Measurements from ENCODE around the gene CCR6. TPM values are rescaled to one million over a fixed set of nuclear protein-coding genes. Genes with fewer than 3 reads are reported as not detected.

CCR6 gene
- total RNA-seq, 2 experiments from 2014 or later, result 0.10 to 0.35 TPM

DNA sequence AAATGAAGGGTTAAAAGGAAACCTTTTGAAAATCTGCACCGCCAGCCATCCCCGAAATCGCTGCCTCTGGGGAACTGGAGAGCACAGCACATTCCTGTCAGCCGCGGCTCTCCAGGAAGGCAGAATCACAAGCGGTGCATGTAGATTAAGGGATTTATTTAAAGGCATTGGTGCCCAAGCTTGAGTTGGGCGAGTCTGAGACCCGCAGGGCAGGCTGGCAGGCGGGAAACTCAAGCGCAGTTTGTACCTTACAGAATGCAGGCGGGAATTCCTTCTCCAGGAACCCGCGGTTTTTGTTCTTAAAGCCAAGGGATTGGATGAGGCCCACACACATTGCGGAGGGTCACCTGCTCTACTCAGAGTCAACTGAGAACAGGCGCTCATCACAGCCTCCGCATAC is 24.1 kb downstream of the CCR6 start:
- no TSS peak for BruUV-seq (replicated peaks)
- H3K36me3 ChIP-seq (ENCODE audit: insufficient read depth, low read length), result no peaks in the 10 kb centered on the region
- POLR2A ChIA-PET, result no interaction called here

GRCh38 chr6:167148021-167148420 is 25.1 kb downstream of the CCR6 start:
- no TSS peak for BruUV-seq (replicated peaks)
- intact Hi-C loops (cut with micrococcal nuclease; ENCODE audit: unreplicated experiment), result no loop called here
- CTCF ChIA-PET (ENCODE audit: unreplicated experiment), result no interaction called here
- Histone ChIP-seq H4K20me1 (ENCODE audit: insufficient read depth, low read length) (no peaks in the 10 kb centered on the region), H3K27ac (ENCODE audit: low read depth, low read length, poor library complexity, severe bottlenecking) (no peak overlapping the region), H3K4me2 (ENCODE audit: low read length) (0 out of 2 replicates have a peak overlapping the region, but pooled peaks have one; percentile 9), H3K36me3 (ENCODE audit: insufficient read depth, low read length) (no peaks in the 10 kb centered on the region), H3K9me2 (ENCODE audit: insufficient read depth, low read length) (no peaks in the 10 kb centered on the region), H3K4me3 (ENCODE audit: low read depth, low read length, poor library complexity, severe bottlenecking) (no peak overlapping the region), H2AFZ (ENCODE audit: low read length) (no peak overlapping the region), H3K4me1 (ENCODE audit: insufficient read depth, low read length, poor library complexity, severe bottlenecking) (peaks cover 29% of the 10 kb centered on the region), H3K79me2 (ENCODE audit: insufficient read depth, low read depth, low read length) (no peaks in the 10 kb centered on the region), H3K9me3 (ENCODE audit: low read length) (0 out of 2 replicates have a peak, but pooled peaks cover 4% of the 10 kb centered on the region)
- POLR2A ChIA-PET, result interaction anchor here (0.9 kb wide), 1 partner anchor 468 kb away, joined by 3 read pairs; no protein-coding TSS in a partner anchor
- TF ChIP-seq CTCF (conservative IDR thresholded peaks at IDR 0.05; ENCODE audit: low read length) (no peak), EZH2phosphoT487 (IDR thresholded peaks at IDR 0.05; ENCODE audit: borderline replicate concordance, low read depth, low read length) (no peak)
- no peak for DNase-seq (ENCODE audit: low spot score)

More for the DNA sequence above, 24.1 kb downstream of the CCR6 start:
- Histone ChIP-seq H3K4me2 (ENCODE audit: low read length) (no peak overlapping the region), H3K9me2 (ENCODE audit: insufficient read depth, low read length) (no peaks in the 10 kb centered on the region), H4K20me1 (ENCODE audit: insufficient read depth, low read length) (no peaks in the 10 kb centered on the region), H3K79me2 (ENCODE audit: insufficient read depth, low read depth, low read length) (no peaks in the 10 kb centered on the region), H3K4me3 (ENCODE audit: low read depth, low read length, poor library complexity, severe bottlenecking) (no peak overlapping the region), H3K4me1 (ENCODE audit: insufficient read depth, low read length, poor library complexity, severe bottlenecking) (peaks cover 20% of the 10 kb centered on the region), H3K9me3 (ENCODE audit: low read length) (0 out of 2 replicates have a peak, but pooled peaks cover 4% of the 10 kb centered on the region), H2AFZ (ENCODE audit: low read length) (no peak overlapping the region), H3K27ac (ENCODE audit: low read depth, low read length, poor library complexity, severe bottlenecking) (no peak overlapping the region)
- TF ChIP-seq EZH2phosphoT487 (IDR thresholded peaks at IDR 0.05; ENCODE audit: borderline replicate concordance, low read depth, low read length) (no peak), CTCF (conservative IDR thresholded peaks at IDR 0.05; ENCODE audit: low read length) (no peak)
- no peak for DNase-seq (ENCODE audit: low spot score)
- CTCF ChIA-PET (ENCODE audit: unreplicated experiment), result no interaction called here
- intact Hi-C loops (cut with micrococcal nuclease; ENCODE audit: unreplicated experiment), result no loop called here

DNA sequence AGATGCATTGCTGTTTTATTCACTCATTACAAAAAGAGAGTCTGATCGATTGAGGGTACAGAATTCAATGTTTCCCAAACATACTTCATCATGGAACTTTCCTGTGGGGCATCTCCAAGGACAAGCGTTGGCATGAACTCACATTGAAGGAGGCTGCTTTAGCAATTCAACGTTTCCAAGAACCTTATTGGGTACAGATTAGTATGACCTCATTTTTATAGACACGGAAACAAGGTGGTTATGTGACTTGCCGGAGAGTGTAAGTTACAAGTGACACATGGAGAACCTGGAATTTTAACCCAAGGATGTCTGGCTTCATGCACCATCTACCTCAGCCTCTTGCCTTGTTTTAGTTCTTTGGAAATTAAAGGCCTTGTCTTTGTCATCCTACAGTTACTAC is 26.1 kb downstream of the CCR6 start:
- no peak overlapping the region for H3K4me3 ChIP-seq (ENCODE audit: low read depth, low read length, poor library complexity, severe bottlenecking)
- H3K36me3 ChIP-seq (ENCODE audit: insufficient read depth, low read length), result no peaks in the 10 kb centered on the region
- no TSS peak for BruUV-seq (replicated peaks)
- H3K4me2 ChIP-seq (ENCODE audit: low read length), result no peak overlapping the region
- H3K27ac ChIP-seq (ENCODE audit: low read depth, low read length, poor library complexity, severe bottlenecking), result no peak overlapping the region
- H3K4me1 ChIP-seq (ENCODE audit: insufficient read depth, low read length, poor library complexity, severe bottlenecking), result peaks cover 39% of the 10 kb centered on the region
- no peaks in the 10 kb centered on the region for H4K20me1 ChIP-seq (ENCODE audit: insufficient read depth, low read length)
- 0 out of 2 replicates have a peak, but pooled peaks cover 4% of the 10 kb centered on the region for H3K9me3 ChIP-seq (ENCODE audit: low read length)
- no peak overlapping the region for H2AFZ ChIP-seq (ENCODE audit: low read length)
- H3K9me2 ChIP-seq (ENCODE audit: insufficient read depth, low read length), result no peaks in the 10 kb centered on the region
- CTCF ChIA-PET (ENCODE audit: unreplicated experiment), result no interaction called here
- no peaks in the 10 kb centered on the region for H3K79me2 ChIP-seq (ENCODE audit: insufficient read depth, low read depth, low read length)
- intact Hi-C loops (cut with micrococcal nuclease; ENCODE audit: unreplicated experiment), result no loop called here
- TF ChIP-seq CTCF (conservative IDR thresholded peaks at IDR 0.05; ENCODE audit: low read length), result no peak
- no peak for TF ChIP-seq EZH2phosphoT487 (IDR thresholded peaks at IDR 0.05; ENCODE audit: borderline replicate concordance, low read depth, low read length)
- no peak for DNase-seq (ENCODE audit: low spot score)
- POLR2A ChIA-PET, result no interaction called here

All from OCI-LY7 (cell line).